Astrocyte (in vitro differentiated cells and primary cell): ENCODE data around the gene FAM120B.

Source experiments
- CTCF ChIP-seq: IDR thresholded peaks from 2 replicates; pipeline ENCODE4 v1.5.1; 2011; ENCODE audit warnings: low read depth, mild to moderate bottlenecking, inconsistent platforms, low read length, moderate library complexity; ENCODE audit not compliant: insufficient read depth
- EZH2 ChIP-seq: IDR thresholded peaks from 2 replicates; pipeline ENCODE4 v1.6.1; 2012; ENCODE audit warnings: mild to moderate bottlenecking, low read length, inconsistent platforms; ENCODE audit not compliant: insufficient read depth

DNA sequence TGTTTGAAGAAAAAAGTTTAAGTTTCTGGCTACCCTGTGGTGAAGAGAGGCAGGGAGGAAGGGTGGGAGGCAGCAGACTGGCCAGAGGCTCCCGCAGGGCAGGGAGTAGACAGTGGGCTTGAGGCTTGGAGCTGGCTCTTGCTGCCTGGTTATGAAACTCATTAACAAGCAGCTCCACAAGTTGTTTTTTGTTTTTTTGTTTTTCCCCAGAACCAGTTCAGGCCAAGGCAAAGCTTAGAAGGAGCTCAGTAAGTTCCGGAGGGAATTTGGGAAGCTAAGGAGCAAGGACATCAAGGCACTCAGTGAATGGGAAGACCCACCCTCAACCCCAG is 19.7 kb upstream of the FAM120B start:
- TF ChIP-seq CTCF (no peak), EZH2 (no peak)
